NCI-H128 (cell line): ENCODE results near the gene IRF1.

Experiments
- DNase-seq: peaks from one replicate; lab custom pipeline; 2025; ENCODE audit not compliant: unreplicated experiment; lab: John Stamatoyannopoulos, UW

Gene IRF1

DNA sequence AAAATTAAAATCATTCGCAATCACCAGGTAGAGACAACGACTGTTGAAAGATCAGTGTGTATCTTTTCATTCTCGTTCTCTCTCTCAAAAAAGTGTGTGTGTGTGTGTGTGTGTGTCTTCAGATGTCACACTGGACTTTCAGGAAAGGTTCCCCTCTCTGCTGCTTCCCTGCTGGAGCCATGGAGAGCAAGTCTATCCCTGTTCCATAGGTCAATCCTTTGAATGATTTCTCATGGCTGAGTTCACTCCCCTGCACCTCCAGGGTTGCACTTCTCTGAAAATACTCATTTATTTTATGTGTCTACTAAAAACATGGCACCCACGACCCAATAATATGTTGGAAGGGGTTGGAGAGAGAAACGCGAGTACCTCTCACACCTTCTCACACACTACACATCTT is 28.2 kb downstream of the IRF1 start:
- no peak for DNase-seq

DNA sequence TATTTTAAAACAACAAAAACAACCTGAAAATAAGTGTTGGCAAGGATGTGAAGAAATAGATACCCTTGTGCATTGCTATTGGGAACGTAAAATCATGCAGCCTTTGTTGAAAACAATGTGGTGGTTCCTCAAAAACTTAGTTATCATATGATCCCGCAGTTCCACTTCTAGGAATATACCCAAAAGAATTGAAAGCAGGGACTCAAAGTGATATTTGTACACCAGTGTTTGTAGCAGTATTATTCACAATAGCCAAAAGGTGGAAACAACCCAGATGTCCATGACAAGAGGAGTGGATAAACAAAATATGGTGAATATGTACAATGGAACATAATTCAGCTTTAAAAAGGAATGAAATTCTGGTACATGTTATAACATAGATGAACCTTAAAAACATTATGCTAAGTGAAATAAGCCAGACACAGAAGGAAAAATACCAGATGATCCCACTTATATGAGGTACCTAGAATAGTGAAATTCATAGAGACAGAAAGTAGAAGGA is 29.0 kb downstream of the IRF1 start:
- no peak for DNase-seq

DNA sequence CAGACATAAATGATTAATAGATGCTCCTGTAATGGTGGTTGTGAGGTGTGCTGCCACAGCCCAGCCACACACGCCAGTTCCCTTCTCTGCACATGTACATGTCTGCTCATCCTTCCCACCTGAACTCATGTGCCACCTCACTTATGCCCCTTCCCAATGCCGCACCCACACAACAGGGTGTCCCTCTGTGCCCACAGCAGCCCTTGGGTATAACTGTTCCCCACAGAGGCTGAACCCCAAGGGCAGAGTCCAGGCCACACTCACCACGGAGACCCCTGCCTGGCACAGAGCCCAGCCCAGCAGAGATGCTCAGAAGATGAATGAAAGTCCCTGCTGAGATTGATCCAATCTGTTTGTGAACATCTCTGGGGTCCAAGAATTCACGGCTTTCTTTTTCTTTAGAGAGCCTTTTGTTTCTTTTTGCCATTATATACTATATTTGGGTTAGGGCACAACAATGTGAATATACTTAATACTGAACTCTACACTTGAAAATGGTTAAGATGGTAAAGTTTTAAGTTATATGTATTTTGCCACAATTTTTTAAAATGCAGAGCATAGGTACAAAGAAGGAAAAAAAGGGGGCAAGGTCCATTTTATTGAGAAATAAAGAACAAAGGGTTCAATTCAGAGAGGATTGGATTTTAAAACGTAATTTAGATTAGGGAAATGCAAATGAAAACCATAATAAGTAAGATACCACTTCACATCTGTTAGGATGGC is 29.6 kb downstream of the IRF1 start:
- DNase-seq: no peak

DNA sequence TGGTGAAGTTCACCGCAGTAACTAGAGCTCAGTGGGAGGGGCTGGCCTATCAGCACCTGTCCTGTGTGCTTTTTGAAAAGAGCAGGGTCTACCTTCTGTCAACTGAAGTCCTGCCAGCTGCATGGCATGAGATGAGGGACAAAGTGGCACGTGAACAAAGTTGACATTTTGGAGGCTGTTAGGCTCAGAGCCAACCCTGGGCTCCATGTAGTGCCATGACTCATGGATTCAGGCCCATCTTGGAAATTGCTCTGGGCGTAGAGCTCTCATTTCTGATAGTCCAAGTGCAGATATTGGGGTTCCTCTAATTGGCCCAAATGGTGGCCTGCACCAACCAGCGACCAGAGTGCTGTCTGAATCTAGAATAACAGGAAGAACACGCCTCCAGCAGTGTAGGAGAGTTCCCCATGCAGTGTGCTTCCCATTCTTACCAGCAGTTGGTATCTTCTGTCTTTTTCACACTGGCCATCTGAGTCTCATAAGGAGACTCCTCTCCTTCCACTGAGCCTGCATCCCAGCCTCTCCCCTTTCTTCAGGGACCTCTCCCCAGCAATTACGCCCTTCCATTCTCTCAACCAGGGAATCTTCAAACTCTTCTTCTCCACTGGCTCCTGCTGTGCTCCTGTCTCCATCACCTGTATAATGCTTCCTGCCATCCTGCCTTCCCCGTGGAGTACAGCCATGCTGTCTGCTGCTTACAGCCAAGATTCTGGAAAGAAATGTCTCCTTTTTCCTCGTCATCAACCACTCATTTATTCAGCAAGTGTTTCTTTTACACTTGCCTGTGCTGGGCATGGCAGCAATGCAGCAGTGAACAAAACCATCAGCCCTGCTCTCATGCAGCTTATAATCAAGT is 30.4 kb downstream of the IRF1 start:
- no peak for DNase-seq

DNA sequence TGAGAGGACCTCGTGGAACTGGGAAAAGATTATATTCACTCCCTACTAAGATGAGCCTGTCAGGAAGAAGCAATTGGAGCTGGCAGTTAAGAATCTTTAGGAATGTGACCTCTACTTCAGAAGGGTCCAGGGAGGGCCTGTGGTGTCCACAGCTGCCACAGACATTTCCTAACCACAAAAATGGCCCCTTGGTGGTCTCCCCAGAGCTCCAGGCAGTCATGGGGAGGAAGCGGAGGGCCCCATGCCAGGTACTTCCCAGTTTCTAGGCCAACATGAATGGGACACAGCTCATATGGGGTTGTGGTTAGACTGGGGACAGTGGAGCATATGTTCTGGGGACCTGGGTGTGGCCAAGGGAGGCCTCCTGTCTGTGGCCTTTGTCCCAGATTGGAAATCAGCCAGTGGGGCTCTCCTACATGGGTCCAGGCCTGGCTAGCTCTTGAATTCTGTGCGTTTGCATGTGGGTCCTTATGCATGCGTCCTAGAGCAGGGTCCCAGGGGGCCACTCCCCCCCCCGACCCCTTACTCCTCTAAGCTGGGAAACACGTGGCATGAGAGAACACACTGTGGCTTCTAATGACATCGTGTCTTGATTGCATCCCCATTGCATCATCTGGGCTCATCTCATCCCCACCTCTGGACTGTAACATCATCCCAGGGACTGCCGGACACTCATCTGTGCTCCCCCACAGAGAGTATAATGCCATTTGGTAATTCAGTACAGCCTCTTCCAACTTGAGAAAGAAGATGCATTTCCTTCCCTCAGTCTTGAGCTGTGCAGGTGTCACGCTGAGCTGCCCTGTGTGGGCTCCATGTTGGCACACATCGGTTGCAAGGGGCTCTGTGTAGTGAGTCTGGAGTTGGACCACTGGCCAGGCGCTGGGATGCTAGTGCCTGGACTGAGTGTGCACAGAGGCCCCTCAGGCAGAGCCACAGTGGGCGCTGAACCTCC is 31.3 kb downstream of the IRF1 start:
- DNase-seq: no peak

DNA sequence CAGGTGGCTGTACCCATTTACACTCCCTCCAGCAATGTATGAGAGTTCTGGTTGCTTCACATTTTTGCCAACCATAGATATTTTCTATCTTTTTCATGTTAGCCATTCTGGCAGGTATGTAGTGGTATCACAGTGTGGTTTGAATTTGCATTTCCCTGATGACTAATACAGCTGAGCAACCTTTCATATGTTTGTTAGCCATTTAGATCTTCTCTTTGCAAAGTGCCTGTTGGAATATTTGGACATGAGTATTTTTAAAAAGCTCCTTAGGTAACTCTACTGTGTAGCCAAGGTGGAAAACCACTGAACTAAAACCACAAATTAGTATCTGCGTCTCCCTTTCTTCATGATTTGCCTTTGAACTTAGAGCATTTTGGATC is 31.9 kb downstream of the IRF1 start:
- no peak for DNase-seq

DNA sequence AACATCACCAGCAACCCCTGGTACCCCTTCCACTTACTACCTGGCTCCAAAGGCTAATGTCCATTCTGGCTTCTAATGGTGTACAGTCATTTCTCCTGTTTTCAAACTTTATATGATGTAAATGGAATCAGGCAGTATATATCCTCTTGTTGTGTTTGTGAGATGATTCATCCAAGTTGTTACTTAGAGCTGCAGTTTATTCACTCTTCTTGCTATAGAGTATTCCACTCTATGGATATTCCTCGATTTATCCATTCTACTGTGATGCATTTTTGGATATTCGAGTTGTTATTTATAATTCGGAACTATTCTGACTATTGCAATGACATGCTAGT is 32.4 kb downstream of the IRF1 start:
- no peak for DNase-seq

DNA sequence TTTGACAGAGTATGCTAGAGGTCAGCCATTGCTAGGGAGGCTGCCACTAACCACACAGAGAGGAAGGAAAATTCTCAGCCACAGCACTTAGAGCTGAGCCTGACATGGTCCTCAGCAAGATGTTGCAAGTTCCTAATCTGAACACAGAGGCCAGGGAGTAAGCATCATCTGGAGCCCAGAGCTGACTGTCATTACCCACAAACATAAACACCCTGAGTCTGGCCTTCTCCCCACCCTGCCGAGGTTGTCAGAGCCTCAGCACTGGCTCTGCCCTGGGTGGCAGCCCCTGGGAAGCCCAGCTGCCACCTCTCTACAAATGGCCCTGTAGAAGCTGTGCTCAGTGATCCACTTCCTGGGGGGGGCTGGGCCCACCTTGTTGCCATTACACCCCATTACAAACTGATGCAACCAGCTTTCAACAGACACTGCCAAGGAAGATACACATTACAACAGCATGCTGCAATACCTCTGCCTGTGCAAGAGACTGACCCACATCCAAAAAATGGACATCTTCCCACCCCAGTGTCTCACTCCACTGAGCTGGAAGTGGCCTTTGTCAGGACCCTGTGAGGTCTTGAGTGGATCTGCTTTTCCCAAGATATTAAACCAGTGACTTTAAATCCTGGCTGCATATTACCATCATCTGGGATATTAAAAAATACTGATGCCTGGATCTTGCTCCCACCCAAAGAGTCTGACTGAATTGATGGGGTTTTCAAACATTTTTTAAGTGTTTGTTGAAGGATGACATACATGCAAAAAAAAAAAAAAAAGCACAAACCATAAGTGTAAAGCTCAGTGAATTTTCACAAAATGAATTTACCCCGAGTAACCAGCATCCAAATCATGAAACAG is 33.0 kb downstream of the IRF1 start:
- DNase-seq: no peak

DNA sequence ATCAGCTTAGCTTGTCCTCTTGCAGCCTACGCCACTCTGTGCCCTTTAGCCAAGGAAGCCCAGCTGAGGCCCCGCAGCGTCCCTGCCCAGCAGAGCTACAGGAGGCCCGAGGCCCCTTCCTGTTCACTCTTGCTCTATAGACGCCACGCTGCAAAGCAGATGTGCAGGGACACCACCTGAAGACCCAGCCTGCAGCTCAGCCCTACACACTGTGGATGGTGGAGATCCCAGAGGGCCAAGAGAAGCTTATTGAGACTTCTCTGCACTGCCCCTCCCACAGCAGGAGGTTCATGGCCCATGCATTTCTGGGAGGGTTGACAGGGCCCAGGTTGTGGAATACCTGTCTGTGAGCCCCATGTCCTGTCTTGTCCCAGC is 33.6 kb downstream of the IRF1 start:
- DNase-seq: no peak

DNA sequence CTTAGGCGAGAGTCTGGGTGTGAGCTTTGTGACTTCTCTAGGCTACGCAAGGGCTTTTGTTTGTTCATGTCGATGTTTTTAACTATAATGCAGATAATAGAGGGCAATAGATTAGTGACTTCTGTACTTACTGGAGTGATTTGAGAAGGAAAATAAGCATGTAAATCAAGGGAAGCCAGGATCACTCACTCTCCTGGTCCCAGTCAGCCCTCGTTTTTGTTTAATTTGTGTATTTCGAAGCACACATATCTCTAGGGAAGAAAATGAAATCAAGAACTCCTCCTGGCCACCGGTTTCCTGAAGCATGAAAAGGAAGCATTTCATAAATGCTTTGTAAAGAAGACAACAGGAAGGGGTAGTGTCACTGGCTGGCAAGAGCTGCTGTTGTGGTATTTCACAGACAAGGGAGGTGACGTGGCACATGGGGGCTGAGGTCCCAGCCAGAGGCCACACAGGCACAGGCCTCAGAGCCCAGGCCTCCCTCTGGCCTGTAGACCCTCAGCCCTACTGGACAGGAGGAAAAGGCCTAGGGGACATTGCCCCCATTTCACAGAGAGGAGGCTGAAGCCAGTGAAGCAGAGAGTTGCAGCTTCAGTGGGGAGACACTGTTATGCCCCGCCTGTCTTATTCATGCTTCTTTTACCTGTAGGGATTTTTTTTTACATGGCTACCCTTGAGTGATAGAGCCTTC is 34.1 kb downstream of the IRF1 start:
- DNase-seq: no peak

DNA sequence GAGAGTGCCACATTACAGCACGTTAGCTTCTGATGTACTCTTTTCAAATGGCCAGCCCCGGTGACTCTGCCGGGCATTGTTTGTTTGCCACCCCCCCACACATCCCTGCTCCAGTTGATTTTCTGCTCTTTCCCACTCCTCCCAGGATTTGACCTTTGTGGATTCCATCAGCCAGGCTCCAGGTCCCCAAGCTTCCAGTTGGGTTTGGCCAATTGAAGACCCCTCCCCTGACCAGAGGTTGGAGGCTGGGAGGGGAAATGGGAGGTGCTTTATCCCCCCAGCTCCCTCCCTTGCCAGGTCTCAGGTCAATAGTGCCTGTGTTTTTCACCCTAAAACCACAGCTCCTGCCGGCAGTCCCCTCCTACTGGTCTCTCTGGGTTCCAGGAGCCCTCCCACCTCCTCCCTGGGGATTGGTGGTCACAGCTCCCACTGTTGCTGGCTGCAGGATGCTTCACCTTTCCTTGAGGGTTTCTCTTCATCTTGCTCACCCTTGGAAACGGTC is 34.9 kb downstream of the IRF1 start:
- DNase-seq: no peak

DNA sequence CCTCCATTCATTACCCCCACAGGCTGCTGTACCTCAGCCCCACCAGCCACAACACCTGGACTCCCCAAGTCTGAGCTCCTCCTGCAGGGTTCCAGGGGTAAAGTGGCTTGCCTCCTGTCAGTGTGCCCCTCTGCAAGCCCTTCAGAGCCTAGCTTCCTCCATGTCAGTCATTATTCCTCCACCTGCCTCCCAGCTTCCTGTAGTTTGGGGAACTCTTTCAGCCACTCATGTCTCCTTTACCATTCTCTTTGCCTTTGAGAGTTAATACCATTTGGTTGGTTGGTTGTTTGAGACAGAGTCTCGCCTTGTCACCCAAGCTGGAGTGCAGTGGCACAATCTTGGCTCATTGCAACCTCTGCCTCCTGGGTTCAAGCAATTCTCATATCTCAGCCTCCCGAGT is 36.2 kb downstream of the IRF1 start:
- DNase-seq: no peak

DNA sequence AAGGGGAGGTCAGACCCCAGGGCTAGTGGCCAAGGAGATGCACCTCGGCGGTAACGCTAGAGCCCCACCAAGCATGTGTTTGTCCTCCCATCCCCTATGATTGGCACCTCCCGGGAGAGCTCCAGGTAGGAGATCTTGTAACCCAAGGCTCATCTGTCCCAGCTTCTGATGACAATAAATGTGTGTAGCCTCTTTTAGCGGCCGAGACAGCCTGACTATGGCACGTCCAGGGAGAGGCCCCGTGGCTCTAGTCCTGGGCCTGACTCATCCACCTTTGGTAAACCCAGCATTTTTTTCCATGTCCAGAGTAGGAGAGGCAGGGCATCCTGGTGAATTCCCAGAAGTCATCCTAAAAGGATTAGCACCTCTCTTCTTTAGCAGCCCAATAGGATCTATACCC is 39.2 kb downstream of the IRF1 start:
- no peak for DNase-seq

DNA sequence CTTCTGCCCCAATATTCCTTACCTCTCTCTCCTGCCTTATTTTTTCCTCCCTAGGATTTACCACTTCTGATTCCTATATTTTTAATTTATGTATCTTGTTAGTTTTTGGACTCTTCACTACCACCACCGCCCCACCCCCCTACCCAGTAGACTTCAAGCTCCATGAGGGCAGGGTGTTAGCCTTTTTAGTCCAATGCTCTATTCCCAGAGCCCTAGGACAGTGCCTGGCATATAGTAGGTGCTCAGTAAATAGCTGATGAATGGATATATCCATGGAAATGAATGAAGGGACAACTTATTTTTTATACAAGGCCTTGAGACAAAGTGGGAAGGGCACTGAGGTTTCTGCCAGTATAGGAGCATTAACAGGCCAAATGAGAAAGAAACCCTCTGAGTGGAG is 41.5 kb downstream of the IRF1 start:
- no peak for DNase-seq

DNA sequence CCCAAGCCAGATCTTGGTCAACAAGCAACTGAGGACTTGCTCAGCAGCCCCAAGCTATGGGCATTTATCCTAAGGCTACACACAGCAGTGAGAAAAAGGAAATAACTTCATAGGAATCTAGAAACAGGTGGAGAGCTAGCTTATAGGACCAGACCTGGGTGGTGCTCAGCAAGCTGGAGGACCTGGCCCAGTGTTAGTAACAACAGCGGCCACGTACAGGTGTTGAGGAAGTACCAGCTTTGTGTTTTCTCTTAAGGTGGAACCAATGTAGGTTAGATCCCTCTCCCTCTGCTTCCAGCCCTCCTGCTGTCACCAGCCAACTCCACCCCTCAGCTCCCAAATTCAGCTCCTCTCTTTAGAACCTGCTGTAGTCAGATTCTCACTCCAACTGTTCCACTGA is 43.4 kb downstream of the IRF1 start:
- DNase-seq: no peak

DNA sequence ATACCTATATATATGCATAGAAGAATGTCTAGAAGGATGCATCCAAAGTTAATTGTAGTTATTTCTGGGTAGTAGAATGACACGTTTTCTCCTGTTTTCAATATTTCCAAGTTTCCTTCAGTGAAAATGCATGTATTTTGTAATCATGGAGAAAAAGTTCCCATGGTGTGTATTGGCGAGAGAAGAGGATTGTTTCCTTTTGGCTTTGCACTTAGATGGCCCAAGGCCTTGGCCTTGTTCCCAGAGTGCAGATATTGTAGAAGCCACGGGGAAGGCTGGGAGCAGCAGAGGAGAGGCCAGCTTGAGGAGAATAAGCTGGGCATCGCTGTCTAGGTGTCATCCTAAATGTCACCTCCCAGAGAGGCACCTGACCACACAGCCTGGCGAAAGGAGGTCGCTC is 44.0 kb downstream of the IRF1 start:
- no peak for DNase-seq

DNA sequence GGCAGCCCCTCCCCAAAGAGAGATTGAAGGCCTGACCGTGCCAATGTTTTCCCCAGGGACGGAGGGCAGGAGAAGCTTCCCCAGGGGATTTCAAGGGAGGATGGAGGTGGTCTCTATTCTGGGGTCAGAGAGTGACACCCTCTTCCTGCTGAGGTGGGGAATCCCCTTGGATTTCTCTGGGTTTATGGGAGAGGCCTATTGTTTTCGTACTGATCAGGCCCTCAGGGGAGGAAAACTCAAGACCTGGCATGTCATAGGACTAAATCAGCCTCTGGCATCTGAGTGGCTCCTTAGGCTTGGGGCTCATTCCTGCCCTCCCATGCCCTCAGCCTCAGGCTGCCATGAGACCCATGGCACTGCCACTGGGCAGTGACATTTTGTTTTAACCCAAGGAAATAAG is 44.6 kb downstream of the IRF1 start:
- no peak for DNase-seq

DNA sequence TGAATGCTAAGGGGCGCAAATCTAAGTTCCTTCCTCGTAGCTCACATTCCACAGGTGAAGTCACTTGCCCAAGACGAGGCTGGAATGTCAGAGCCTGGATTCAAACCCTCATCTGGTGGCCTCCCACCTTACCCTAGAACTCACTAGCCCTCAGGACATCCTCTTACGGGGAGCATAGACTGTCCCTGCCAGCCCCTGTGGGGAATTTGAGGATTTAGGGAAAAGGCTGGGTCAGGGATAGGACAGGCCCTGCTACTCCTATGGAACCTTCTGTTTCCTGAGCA is 45.0 kb downstream of the IRF1 start:
- no peak for DNase-seq

DNA sequence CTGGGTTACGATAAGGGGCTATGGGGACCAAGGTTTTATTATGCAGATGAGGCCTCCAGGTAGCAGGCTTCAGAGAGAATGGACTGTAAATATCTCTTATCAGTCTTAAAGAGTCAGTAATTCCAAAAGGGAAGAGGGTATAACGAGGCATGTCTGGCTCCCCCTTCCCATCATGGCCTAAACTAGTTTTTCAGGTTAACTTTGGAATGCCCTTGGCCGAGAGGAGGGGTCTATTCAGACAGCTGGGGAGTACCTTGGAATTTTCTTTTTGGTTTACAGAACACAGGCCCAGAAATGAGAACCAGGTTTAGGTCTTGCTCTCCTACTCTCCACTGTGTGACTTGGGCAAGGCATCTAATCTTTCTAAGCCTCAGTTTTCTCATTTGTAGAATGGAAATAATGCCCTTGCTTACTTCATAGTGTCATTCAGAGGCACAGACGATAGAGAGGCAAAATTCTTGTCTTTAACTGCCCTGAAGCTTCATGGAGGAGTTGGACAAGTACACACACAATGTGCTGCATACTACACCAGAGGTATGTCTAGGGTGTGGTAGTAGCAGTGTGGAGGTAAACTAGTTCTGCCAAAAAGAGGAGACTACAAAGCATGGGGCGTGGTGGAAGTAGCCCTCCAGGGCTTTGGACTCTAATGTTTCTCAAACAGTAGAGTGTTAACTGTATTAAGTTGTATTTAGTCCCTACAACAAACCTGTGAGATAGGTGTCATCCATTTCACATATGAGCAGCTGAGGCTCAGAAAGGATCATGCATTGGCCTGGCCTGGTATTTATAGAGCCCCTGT is 45.5 kb downstream of the IRF1 start:
- DNase-seq: no peak
